AG08396 (cell line): ENCODE data around the gene LRIT2.

Source experiments
- DNase-seq: peaks from one replicate; pipeline ENCODE4 v3.0.0; 2012; ENCODE audit warnings: low spot score, mixed read lengths

LRIT2 gene

DNA sequence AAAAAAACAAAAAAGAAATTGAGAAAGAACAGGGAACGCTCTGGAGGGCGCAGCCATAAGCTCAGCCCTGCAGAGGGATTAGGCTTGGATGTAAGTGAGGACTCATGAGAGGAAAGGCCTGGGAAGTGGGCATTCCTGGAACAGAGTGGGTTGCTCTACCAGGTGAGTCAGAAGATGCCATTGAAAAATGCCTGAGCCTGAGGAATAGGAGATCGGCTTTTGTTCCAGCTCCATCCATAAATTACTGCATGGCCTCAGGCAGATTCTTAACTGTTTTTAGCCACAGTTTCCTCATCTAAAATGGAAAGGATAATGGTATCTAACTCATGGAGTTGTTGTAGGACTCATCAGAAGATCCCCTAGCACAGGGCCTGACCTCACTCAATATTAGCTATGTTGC, 18.4 kb upstream of the LRIT2 start:
- DNase-seq = no peak

DNA sequence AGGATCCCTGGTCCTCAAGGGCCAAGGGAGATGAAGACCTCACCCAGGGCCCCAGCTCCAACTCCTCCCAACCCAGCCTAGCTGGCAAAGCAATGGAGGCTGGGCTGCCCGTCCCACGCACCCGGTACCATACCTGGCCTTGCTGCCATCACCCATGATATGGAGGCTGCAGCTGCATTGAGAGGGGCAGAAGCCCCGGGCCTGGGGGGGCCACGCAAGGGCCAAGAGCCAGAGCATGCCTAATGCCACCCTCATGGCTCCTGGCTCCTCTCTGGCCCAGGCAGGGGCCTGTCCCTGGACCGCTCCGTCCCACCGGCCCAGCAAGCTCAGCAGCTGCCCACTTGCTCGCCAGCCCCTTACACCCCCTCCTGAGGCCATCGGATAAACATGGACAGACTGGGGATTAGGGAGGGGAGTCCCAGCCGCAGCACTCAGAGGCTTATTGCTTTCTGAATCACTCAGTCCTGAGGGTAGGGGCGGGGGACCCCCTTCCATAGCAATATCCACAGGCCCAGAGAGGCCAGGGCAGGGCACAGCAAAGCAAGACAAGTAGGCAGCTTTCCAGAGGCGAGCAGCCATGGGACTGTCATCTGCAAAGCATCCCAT, 15.9 kb upstream of the LRIT2 start, which contains the start of gene LRIT1:
LRIT1 (minus strand) TSS at position 362 of the 606 bp plus-strand sequence; CDS start at position 255, 107 bp downstream.
- no peak for DNase-seq

DNA sequence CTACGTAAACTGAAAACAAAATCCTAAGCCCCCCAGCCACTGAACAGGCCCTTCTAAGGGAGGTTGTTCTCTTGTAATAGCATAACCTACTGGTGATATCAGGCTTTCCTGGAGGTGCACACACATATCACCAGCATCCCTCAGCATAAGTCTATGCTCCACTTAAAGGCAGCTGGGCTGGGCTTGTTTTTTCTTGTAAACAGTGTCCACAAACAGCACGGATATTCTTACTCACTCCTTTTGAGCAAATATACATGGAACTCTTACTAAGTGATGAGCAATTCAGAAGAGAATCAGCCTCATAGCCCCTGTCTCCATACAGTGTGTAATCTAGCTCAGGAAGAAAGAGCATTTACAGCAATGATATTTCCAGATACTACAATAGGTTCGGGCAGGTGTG, 13.6 kb upstream of the LRIT2 start:
- DNase-seq = peak; percentile 52

DNA sequence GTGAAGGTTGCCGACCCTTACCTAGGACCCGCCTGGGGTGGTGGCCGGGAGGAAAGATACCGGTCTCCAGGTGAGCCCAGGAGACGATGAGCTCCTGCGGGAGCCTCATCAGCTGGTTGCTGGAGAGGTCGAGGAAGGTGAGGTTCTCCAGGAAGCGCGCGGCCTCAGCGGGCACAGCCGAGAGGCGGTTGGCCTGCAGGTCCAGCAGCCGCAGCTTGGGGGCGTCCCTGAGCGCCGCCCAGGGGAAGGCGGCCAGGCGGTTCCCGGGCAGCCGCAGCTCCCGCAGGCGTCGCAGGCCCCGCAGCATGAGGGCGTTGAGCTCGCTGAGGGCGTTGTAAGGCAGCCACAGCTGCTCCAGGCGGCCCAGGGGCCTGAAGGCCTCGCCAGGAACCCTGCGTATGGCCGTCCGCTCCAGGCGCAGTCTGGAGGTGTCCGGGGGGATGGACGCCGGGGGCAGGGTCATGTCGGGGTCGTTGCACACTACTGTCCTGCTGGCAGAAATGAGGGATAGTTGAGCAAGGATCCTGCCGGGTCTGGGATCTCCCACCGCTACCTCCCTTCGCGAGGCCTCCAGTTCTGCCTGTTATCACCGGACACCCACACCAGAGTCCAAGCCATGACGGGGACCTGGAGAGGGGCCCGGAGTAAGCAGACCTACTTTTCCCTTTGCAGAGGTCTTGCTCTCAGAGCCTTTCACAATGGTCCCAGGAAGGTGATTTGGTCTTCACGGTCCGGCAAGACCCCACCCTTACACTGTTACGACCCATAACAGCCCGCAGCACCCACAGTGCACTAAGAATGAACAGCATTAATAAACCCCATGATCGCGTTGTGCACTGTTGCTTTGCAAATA, 12.1 kb upstream of the LRIT2 start:
- DNase-seq = no peak

DNA sequence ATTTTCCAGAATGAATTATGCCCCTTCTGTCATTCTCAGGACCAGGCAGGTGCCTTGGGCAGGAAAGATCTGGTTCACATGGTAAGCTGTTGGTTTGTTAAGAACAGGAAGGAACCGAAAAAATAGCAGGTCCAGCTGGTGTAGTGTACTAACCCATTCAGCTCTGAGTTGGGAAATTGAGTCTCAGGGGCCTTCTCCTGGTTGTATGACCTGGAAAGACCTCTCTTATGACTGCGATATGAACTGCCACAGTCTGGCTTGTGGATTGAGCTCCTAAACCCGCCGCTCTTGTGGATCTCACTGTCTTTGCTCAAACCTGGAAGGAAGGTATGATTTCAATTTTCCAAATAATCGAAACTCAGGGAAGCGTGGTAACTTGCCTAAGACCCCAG, 11.5 kb upstream of the LRIT2 start:
- no peak for DNase-seq

DNA sequence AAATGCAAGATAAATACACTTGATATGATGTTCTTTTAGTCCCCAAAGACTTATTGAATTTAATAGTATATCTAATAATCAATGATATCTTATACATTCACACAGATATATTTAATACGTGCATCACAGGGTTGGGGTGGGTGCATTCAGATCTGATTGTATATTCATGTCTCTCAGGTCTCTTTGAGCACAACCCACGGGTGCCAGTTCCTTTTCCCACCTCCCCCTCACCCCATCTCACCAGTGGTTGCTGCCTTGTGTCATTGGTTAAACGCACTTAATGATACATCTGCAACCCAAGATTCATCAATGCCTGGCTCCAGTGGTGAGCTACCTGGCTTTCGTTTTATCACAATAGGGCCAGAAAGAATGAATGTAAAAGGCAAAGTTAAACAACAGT, 9.8 kb upstream of the LRIT2 start:
- DNase-seq = no peak

DNA sequence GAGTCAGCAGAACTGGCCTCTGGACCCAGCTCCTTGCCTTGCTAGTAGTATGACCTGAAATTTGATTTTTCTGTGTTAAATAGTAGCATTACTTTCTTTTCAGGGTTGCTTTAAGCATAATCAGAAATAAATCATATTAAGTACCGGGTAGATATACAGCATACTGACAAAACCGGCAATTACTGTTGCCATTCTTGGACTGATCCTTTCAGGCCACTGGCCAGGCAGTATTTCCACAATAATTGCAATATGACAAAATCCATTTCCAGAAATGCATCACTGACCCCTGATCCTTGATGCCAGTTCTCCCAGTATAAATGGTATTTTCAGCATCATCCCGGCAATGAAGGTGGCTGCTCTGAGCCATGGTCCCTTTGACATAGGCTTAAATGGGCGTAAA, 9.1 kb upstream of the LRIT2 start:
- no peak for DNase-seq

DNA sequence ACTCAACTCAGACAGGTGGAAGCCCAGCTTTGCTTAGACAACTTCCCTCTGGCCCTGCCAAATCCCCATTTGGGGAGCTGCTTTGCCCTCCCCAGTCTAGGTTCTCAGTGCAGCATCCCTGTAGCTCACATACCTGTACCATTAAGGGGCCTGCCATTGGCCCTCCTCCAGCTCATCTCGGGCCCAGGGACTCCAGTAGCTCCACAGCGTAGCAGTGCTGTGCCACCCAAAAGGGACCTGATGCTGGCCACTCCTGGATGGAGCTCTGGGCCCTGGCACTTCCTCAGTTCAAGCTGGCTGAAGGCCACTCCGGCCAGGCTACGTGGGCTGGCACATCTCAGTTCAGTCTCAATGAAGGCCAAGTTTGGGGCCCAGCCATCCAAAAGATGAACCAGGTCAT, 8.6 kb upstream of the LRIT2 start:
- DNase-seq = no peak

DNA sequence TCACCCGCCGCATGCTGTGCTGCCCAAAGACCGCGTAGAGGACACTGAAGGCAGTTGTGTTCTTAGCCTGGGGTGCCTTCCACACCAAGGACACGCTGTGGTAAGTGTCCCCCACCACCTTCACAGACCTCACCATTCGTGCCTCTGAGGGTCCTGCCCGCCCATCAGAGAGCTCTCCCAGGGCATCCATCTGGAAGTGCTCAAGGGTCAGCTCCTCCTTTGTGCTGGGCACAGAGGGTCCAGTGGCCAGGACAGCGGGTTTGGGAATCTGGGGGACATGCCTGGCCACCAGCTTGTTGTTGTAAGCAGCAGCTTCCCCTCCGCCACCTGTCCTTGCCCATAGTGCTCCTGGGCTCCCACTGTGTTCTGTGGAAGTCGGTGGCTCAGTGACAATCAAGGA, 7.0 kb upstream of the LRIT2 start:
- no peak for DNase-seq

DNA sequence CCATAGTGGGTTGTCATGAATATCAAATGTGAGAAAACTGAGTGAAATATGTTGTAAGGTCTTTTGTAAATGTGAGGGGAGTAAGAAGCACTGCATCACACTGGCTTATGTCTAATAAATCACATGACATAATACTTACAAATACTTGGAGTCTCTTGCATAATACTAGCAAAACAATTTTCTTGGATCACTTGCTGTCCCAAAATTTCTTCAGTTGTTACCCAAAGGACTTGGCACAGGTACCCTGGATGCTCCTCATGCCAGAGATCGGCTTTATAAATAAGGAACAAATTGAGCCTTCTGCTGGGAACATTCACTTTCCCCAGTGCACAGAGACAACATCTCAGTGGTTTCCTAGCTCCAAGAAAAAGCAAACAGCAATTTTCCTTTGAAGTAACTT, 5.0 kb upstream of the LRIT2 start:
- no peak for DNase-seq

DNA sequence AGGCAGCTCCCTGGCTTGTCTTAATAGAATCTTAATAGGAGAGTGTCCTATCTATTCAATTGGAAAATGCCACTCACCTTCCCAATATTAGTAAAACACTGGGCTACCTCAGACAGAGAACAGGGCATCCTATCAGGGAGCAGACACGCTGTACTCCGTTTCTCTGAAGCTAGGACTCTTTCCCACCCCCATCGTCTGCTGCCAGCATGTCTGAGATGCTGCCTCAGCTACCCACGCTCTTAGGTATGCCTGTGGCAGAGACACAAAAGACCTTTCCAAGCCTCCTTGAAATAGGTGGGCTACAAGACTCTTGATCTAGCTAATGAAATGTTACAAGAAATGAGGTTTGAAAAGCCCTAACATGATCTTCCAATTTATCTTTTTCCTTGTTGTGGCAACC, 2.5 kb upstream of the LRIT2 start:
- DNase-seq = no peak

DNA sequence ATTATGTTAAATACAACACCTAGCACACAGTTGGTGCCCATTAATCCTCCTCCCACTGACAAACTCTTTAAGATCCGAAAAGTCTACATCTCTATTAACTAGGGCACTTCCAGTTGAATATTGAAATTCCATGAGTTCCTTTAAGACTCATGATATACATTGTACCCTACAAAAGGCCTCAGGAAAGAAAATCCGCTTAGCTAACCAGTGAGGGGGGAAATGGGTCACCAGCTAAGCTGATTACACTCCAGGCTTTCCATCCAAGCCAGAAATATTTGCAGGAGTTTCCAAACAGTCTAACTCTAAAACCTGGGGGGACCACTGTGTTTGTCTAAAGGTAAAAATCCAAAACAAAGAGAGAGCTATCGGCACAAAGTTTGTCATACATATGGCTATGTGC, 1.3 kb upstream of the LRIT2 start:
- no peak for DNase-seq

DNA sequence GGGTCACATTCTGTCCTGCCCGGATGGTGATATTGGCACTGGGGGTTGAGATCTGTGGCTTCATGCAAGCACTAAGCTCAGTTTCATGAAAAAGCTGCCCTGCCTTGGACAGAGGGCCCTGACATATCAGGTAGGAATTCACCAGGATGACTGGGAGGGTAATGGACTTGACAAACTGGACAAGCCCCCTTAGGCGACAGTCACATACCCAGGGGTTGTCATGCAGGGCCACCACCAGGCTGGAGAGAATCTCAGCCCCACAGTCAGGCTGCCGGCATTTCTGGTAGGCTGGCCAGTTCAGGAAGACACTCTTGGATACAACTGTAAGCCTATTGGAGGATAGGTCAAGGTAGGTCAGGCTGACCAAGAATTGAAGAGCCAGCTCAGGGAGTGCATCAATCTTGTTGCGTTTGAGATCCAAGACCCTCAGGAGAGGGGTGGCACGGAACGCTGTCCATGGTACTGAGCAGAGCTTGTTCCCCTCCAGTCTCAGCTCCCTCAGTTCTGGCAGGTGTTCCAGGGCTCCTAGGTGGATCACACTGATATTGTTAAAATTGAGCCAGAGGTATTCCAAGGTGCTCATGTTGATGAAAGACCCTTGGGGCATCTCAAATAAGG, 824 bp downstream of the LRIT2 start:
- DNase-seq = no peak

DNA sequence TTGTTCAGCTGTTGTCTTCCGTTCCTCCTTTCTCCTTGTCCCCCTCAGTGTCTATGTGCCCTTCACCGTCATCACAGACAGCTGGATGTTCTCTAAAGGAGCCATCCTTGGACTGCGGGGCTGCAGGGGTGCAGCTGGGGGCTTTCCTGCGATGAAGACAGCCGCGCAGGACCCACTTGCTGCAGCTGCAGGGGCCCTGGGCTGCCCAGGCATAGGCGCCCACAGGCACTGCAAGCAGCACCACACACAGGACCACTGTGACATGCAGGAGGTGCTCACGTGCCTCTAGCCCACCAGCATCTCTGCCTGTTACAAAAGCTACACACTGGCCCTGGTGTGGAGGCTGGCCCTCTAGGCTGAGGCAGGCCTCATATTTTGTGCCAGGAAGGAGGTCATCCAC, 3.4 kb downstream of the LRIT2 start:
- no peak for DNase-seq

DNA sequence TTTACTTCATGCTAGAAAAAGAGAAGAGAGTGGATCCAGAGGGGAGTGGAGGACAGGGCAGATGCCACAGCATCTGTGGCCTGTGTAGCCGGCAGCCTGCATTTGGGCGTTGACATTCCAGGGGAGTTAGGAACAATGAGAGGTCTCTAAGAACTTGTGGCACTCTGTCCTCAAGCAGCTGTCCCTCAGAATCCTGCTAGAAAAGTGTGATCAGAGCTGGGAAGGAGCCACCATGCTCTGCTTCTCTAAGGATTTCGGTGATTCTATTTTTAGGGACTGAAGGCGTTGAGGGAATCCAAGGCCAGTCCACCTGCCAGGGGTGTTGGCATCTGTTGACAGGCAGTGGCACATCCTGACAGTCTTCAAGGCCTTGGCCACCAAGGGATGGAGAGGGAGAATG, 7.6 kb downstream of the LRIT2 start:
- DNase-seq = no peak

DNA sequence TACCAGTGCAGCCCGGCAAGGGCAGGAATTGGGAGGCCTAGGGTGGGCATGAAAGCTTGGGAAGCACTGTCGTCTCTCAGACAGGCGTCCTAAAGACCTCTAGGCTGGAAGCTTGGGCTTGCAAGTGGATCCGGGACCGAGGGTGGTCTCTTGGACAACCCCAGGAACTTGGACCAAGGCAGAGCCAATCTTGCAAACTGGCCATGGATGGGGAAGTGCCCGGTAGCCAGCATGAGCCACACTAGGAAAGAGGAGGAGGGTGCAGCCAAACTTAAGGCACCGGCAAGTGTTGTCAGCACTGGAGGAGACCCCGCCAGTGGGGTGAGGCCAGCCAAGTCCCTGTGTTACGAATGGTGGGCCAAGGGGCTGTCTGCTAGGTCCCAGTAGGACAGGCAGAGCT, 8.5 kb downstream of the LRIT2 start:
- DNase-seq = no peak

DNA sequence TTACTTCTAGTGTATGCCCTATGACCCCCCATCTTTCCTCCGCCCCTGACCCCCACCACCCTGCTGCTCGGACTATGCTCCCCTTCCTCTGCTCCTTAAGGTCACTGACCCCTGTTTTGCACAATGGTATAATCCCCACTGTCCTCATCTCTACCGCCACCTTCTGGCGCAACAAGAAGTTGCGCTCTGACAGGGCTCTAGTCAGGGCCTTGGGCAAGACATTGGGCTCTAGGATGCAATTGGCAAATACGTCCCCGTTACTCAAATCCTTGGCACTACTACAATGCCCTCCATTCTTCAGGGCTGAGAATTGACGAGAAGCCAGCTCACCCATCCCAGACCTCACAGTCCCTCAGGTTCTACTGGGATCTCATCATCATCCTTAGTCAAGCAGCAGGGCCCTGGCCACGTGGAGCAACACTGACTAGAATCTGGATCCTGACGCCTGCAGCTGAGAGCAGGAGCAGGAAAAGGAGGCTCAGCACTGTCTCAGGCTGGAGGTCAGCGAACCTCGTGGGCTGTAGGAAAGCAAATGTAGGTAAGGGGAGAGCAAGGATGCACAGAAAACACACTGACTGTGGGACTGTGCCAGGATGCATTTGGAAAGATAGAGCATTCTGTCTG, 10.6 kb downstream of the LRIT2 start:
- DNase-seq = no peak

DNA sequence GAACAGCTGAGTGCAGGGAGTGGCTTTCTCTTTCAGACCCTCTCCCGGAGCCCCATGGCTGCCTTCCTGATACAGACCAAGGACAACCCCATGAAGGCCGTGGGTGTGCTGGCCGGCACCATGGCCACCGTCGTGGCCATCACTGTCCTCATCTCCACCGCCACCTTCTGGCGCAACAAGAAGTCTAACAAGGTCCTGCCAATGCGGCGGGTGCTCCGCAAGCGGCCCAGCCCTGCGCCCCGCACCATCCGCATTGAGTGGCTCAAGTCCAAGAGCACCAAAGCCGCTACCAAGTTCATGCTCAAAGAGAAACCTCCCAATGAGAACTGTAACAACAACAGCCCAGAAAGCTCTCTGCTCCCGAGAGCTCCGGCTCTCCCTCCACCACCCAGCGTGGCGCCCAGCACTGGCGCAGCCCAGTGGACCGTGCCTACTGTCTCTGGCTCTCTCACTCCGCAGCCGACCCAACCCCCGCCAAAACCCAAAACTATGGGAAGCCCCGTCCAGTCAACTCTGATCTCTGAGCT, 11.2 kb downstream of the LRIT2 start:
- no peak for DNase-seq

DNA sequence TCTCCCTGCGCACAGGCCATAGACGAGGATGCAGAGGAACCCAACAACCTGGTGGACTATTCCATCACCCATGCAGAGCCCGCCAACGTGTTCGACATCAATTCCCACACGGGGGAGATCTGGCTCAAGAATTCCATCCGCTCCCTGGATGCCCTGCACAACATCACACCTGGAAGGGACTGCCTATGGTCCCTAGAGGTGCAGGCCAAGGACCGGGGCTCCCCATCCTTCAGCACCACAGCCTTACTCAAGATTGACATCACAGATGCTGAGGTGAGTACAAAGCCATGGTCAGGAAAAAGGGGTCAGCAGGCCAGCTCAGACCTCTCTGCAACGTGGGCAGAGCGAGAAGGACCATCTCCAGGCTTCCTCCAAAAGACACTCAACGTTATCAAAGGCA, 12.3 kb downstream of the LRIT2 start:
- no peak for DNase-seq

DNA sequence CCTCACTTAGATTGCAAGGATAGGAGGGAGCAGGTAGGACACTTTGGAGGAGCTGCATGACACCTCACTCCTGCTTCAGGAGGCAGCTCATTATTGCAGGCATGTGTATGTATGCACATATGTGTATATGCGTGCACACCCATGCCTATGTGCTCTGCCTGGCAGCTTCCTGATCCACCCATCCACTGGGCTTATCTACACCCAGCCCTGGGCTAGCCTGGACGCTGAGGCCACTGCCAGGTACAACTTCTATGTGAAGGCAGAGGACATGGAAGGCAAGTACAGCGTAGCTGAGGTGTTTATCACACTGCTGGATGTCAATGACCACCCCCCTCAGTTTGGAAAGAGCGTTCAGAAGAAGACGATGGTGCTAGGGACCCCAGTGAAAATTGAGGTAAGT, 13.3 kb downstream of the LRIT2 start:
- DNase-seq = no peak

DNA sequence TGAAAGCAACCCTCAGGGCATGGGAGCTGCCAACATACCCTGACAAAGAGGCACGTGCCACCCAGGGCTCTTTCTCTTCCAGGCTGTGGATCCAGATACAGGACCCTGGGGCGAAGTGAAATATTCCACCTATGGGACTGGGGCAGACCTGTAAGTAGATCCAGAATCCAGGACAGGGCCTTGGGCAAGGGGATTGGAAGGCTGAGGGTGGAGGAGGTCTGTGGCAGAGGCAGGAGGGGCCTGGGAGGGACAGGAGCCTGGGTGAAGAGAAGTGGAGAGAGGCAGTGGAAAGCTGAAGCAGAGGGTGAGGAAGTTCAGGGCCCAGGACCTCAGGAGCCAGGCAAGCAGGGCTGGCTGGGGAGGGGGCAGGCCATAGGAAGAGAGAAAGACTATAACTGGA, 13.8 kb downstream of the LRIT2 start:
- DNase-seq = no peak

DNA sequence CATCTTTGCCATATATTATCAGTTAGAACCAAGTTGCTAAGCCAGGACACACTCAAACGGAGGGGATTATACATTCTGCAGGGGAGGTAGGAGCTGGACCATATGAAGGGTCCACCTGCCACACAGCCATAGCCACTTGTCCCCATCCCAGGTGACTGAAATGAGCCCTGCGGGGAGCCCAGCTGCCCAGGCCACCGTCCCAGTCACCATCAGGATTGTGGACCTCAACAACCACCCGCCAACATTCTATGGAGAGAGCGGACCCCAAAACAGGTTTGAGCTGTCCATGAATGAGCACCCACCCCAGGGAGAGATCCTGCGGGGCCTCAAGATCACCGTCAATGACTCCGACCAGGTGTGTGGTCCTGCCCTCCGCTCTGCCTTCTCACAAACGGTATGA, 17.3 kb downstream of the LRIT2 start:
- DNase-seq = no peak
